ENCODE measurements around the gene ACTN4.

DNA sequence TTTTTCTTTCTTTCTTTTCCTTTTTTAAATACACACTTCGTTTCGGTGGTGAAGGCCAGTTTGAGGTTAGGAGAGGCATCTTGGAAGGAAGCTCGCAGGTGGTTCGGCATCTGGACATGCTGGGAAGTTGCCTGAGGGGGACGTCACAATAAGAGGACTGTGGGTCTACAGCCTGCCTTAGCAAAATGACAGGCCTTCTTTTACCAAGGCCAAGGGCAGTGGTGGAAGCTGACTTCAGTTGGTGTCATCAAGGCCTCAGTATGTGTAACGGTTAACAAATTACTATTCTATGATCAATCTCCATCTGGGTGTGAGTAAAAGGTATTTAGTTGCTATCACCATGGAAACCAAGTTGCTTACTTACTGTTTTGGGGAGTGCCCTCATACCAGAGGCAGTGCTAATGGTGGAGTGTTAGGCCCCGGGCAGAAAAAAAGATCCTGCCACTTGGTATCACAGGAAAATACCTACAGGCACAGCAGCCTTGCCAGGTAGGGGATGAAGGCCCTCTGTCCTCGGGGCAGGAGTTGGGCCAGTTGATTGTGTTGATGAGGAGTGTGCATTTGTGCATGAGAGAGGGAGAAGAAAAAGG is 10.3 kb downstream of the ACTN4 start:
- TF ChIP-seq POLR2A (IDR thresholded peaks at IDR 0.05; ENCODE audit: extremely low read depth, insufficient read length) (no peak), MYC (IDR thresholded peaks at IDR 0.05; ENCODE audit: low read depth, low read length) (no peak)
- TF ChIP-seq, protein P1, sequence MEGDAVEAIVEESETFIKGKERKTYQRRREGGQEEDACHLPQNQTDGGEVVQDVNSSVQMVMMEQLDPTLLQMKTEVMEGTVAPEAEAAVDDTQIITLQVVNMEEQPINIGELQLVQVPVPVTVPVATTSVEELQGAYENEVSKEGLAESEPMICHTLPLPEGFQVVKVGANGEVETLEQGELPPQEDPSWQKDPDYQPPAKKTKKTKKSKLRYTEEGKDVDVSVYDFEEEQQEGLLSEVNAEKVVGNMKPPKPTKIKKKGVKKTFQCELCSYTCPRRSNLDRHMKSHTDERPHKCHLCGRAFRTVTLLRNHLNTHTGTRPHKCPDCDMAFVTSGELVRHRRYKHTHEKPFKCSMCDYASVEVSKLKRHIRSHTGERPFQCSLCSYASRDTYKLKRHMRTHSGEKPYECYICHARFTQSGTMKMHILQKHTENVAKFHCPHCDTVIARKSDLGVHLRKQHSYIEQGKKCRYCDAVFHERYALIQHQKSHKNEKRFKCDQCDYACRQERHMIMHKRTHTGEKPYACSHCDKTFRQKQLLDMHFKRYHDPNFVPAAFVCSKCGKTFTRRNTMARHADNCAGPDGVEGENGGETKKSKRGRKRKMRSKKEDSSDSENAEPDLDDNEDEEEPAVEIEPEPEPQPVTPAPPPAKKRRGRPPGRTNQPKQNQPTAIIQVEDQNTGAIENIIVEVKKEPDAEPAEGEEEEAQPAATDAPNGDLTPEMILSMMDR (IDR thresholded peaks at IDR 0.05; ENCODE audit: low read depth, low read length), result no peak
- TF ChIP-seq, protein P2, sequence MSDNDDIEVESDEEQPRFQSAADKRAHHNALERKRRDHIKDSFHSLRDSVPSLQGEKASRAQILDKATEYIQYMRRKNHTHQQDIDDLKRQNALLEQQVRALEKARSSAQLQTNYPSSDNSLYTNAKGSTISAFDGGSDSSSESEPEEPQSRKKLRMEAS (IDR thresholded peaks at IDR 0.05; ENCODE audit: low read depth, low read length), result no peak

Data from NB4 (cell line).